ENCODE data around the gene RILP. TPM values are rescaled to one million over a fixed set of nuclear protein-coding genes. Genes with fewer than 3 reads are reported as not detected.
"Not testable (repeated sequence)": the region's sequence is repeated elsewhere in the genome, so short reads cannot be mapped to it uniquely, and the experiment has no call there.

RILP gene
- total RNA-seq, 2 donors from 2014 or later, result 2.3 to 3.0 TPM

- H3K9me3 ChIP-seq (ENCODE audit: control insufficient read depth, low read length, poor library complexity, severe bottlenecking), result no peaks in the 10 kb centered on the region
- no peak for DNase-seq
- no peak for ATAC-seq
- H3K27me3 Mint-ChIP-seq, result no peaks in the 10 kb centered on the region
- H3K4me1 Mint-ChIP-seq, result peaks cover 5% of the 10 kb centered on the region
- peaks cover 15% of the 10 kb centered on the region for H3K36me3 Mint-ChIP-seq (ENCODE audit: low read depth)
- no peak overlapping the region for H3K4me3 Mint-ChIP-seq
- H3K27ac Mint-ChIP-seq, result peak overlapping the region; percentile 87
Measured at GRCh38 chr17:1661045-1661444, 11.4 kb upstream of the RILP start.

GRCh38 chr17:1658100-1658499 is 8.4 kb upstream of the RILP start:
- peak overlapping the region; percentile 8 for H3K27ac Mint-ChIP-seq
- ATAC-seq (no peak), DNase-seq (no peak)
- peaks cover 17% of the 10 kb centered on the region for H3K36me3 Mint-ChIP-seq (ENCODE audit: low read depth)
- no peaks in the 10 kb centered on the region for H3K9me3 ChIP-seq (ENCODE audit: control insufficient read depth, low read length, poor library complexity, severe bottlenecking)
- peaks cover 7% of the 10 kb centered on the region for H3K4me1 Mint-ChIP-seq
- H3K4me3 Mint-ChIP-seq, result no peak overlapping the region
- no peaks in the 10 kb centered on the region for H3K27me3 Mint-ChIP-seq

- Mint-ChIP-seq H3K27me3 (no peaks in the 10 kb centered on the region), H3K36me3 (ENCODE audit: low read depth) (peaks cover 11% of the 10 kb centered on the region), H3K4me3 (no peak overlapping the region), H3K4me1 (peaks cover 12% of the 10 kb centered on the region), H3K27ac (no peak overlapping the region)
- ATAC-seq (no peak), DNase-seq (no peak)
- H3K9me3 ChIP-seq (ENCODE audit: control insufficient read depth, low read length, poor library complexity, severe bottlenecking), result no peaks in the 10 kb centered on the region
Measured at GRCh38 chr17:1653735-1654134, 4.1 kb upstream of the RILP start.

GRCh38 chr17:1652794-1653193 is 3.1 kb upstream of the RILP start:
- H3K4me3 Mint-ChIP-seq, result peak overlapping the region; percentile 66
- not testable (repeated sequence) for H3K27me3 Mint-ChIP-seq; ATAC-seq; H3K9me3 ChIP-seq (ENCODE audit: control insufficient read depth, low read length, poor library complexity, severe bottlenecking); DNase-seq
- peaks cover 11% of the 10 kb centered on the region for H3K36me3 Mint-ChIP-seq (ENCODE audit: low read depth)
- H3K27ac Mint-ChIP-seq, result peak overlapping the region; percentile 8
- peaks cover 12% of the 10 kb centered on the region for H3K4me1 Mint-ChIP-seq

- Mint-ChIP-seq H3K27ac (no peak overlapping the region), H3K27me3 (no peaks in the 10 kb centered on the region), H3K36me3 (ENCODE audit: low read depth) (peaks cover 6% of the 10 kb centered on the region), H3K4me3 (peak overlapping the region; percentile 21), H3K4me1 (peaks cover 12% of the 10 kb centered on the region)
- no peaks in the 10 kb centered on the region for H3K9me3 ChIP-seq (ENCODE audit: control insufficient read depth, low read length, poor library complexity, severe bottlenecking)
- ATAC-seq (no peak), DNase-seq (no peak)
Measured at GRCh38 chr17:1651559-1651844, 1.8 kb upstream of the RILP start.

- no peaks in the 10 kb centered on the region for H3K9me3 ChIP-seq (ENCODE audit: control insufficient read depth, low read length, poor library complexity, severe bottlenecking)
- Mint-ChIP-seq H3K4me3 (peak overlapping the region; percentile 31), H3K4me1 (peaks cover 12% of the 10 kb centered on the region), H3K36me3 (ENCODE audit: low read depth) (peaks cover 2% of the 10 kb centered on the region), H3K27me3 (no peaks in the 10 kb centered on the region), H3K27ac (no peak overlapping the region)
- ATAC-seq (no peak), DNase-seq (no peak)
Measured at GRCh38 chr17:1650731-1651558, 1.3 kb upstream of the RILP start.

GRCh38 chr17:1648963-1649843 is 463 bp downstream of the RILP start:
- H3K4me3 Mint-ChIP-seq, result peak overlapping the region; percentile 69
- DNase-seq (peak; percentile 94 to 97 (median 97)), ATAC-seq (peak; percentile 82)
- H3K9me3 ChIP-seq (ENCODE audit: control insufficient read depth, low read length, poor library complexity, severe bottlenecking), result no peaks in the 10 kb centered on the region
- H3K4me1 Mint-ChIP-seq, result peaks cover 18% of the 10 kb centered on the region
- H3K36me3 Mint-ChIP-seq (ENCODE audit: low read depth), result peaks cover 2% of the 10 kb centered on the region
- H3K27me3 Mint-ChIP-seq, result no peaks in the 10 kb centered on the region
- H3K27ac Mint-ChIP-seq, result no peak overlapping the region

GRCh38 chr17:1648173-1648962 is 1.3 kb downstream of the RILP start:
- Mint-ChIP-seq H3K27me3 (no peaks in the 10 kb centered on the region), H3K4me1 (peaks cover 21% of the 10 kb centered on the region), H3K36me3 (ENCODE audit: low read depth) (peaks cover 2% of the 10 kb centered on the region), H3K27ac (no peak overlapping the region), H3K4me3 (peak overlapping the region; percentile 69)
- no peaks in the 10 kb centered on the region for H3K9me3 ChIP-seq (ENCODE audit: control insufficient read depth, low read length, poor library complexity, severe bottlenecking)
- ATAC-seq, result peak; percentile 2
- DNase-seq, result no peak

- no peaks in the 10 kb centered on the region for H3K36me3 Mint-ChIP-seq (ENCODE audit: low read depth)
- no peaks in the 10 kb centered on the region for H3K9me3 ChIP-seq (ENCODE audit: control insufficient read depth, low read length, poor library complexity, severe bottlenecking)
- H3K27me3 Mint-ChIP-seq, result no peaks in the 10 kb centered on the region
- DNase-seq, result no peak
- H3K4me1 Mint-ChIP-seq, result peaks cover 16% of the 10 kb centered on the region
- ATAC-seq, result no peak
- no peak overlapping the region for H3K27ac Mint-ChIP-seq
- H3K4me3 Mint-ChIP-seq, result peak overlapping the region; percentile 59
Measured at GRCh38 chr17:1647802-1648171, 1.9 kb downstream of the RILP start.

GRCh38 chr17:1646199-1646875 is 3.3 kb downstream of the RILP start:
- Mint-ChIP-seq H3K27me3 (no peaks in the 10 kb centered on the region), H3K4me1 (peaks cover 13% of the 10 kb centered on the region), H3K36me3 (ENCODE audit: low read depth) (no peaks in the 10 kb centered on the region), H3K27ac (no peak overlapping the region), H3K4me3 (peak overlapping the region; percentile 55)
- no peak for ATAC-seq
- H3K9me3 ChIP-seq (ENCODE audit: control insufficient read depth, low read length, poor library complexity, severe bottlenecking), result no peaks in the 10 kb centered on the region
- DNase-seq, result no peak

- peaks cover 14% of the 10 kb centered on the region for H3K4me1 Mint-ChIP-seq
- no peak for ATAC-seq
- peak within 1 kb of the TSS; percentile 80 for H3K27ac Mint-ChIP-seq
- no peaks in the 10 kb centered on the region for H3K36me3 Mint-ChIP-seq (ENCODE audit: low read depth)
- H3K4me3 Mint-ChIP-seq, result peak within 1 kb of the TSS; percentile 85
- DNase-seq, result no peak
- H3K27me3 Mint-ChIP-seq, result no peaks in the 10 kb centered on the region
- no peaks in the 10 kb centered on the region for H3K9me3 ChIP-seq (ENCODE audit: control insufficient read depth, low read length, poor library complexity, severe bottlenecking)
Measured at GRCh38 chr17:1645207-1646171, 4.2 kb downstream of the RILP start, which contains the start of gene SCARF1. Gene SCARF1 (minus strand): TSS chr17:1645732. CDS start chr17:1645697, 35 bp downstream.

Measured in T-helper 17 cell (primary cell).